Keratinocyte (primary cell): Measurements from ENCODE around the gene DNASE1L2. TPM values are rescaled to one million over a fixed set of nuclear protein-coding genes. Genes with fewer than 3 reads are reported as not detected.

Experiments
- DNase-seq: peaks from one replicate; pipeline ENCODE4 v3.0.0-alpha.2; 2011; ENCODE audit warnings: low read depth, missing footprints, low spot score
- FAIRE-seq: peaks from 2 replicates; lab custom pipeline; 2011; peaks lifted over from hg19 to GRCh38; lab: Jason Lieb, UNC
- H2AFZ ChIP-seq: 2 replicates; pipeline ENCODE4 v1.6.0; 2012; ENCODE audit warnings: low read length, control low read depth, inconsistent platforms; ENCODE audit not compliant: control insufficient read depth
- H3K27ac ChIP-seq: 2 replicates; pipeline ENCODE4 v1.5.1; 2011; ENCODE audit warnings: low read length; ENCODE audit not compliant: control insufficient read depth, insufficient read depth
- H3K27me3 ChIP-seq: 3 replicates; pipeline ENCODE4 v1.6.0; 2011; ENCODE audit warnings: low read length; ENCODE audit not compliant: control insufficient read depth, insufficient read depth; ENCODE audit errors: extremely low read depth
- H3K36me3 ChIP-seq, 2 experiments: 2 replicates in 1 of 2; 3 replicates in 1 of 2; pipeline ENCODE4 v1.5.1; 2011; ENCODE audit warnings: low read length in 2 of 2, mild to moderate bottlenecking in 1 of 2; ENCODE audit not compliant: control insufficient read depth in 2 of 2, insufficient read depth in 2 of 2; ENCODE audit errors: extremely low read depth in 1 of 2
- H3K4me1 ChIP-seq: 3 replicates; pipeline ENCODE4 v1.5.1; 2011; ENCODE audit warnings: low read length; ENCODE audit not compliant: control insufficient read depth, insufficient read depth; ENCODE audit errors: extremely low read depth
- H3K4me2 ChIP-seq: 3 replicates; pipeline ENCODE4 v1.6.0; 2011; ENCODE audit warnings: low read depth, low read length; ENCODE audit not compliant: control insufficient read depth, insufficient read depth; ENCODE audit errors: extremely low read depth
- H3K4me3 ChIP-seq, 3 experiments: fragments of 200-600 bp in 1 of 3; sonication (generic) in 1 of 3; 2 replicates in 2 of 3; 3 replicates in 1 of 3; pipeline ENCODE4 v1.5.1; 2011 to 2016; ENCODE audit warnings: low read length in 3 of 3, mild to moderate bottlenecking in 3 of 3, control low read depth in 2 of 3, inconsistent platforms in 1 of 3, low read depth in 1 of 3, mixed read lengths in 1 of 3, mixed run types in 1 of 3, moderate library complexity in 1 of 3; ENCODE audit not compliant: control insufficient read depth in 2 of 3, insufficient read depth in 2 of 3; ENCODE audit errors: extremely low read depth in 1 of 3
- H3K79me2 ChIP-seq: 2 replicates; pipeline ENCODE4 v1.6.0; 2012; ENCODE audit warnings: low read length; ENCODE audit not compliant: control insufficient read depth, insufficient read depth
- H3K9ac ChIP-seq: 3 replicates; pipeline ENCODE4 v1.6.0; 2011; ENCODE audit warnings: low read length; ENCODE audit not compliant: control insufficient read depth, insufficient read depth; ENCODE audit errors: extremely low read depth
- H3K9me1 ChIP-seq: 3 replicates; pipeline ENCODE4 v1.6.0; 2011; ENCODE audit warnings: low read length; ENCODE audit not compliant: control insufficient read depth, insufficient read depth; ENCODE audit errors: extremely low read depth
- H3K9me3 ChIP-seq: 2 replicates; pipeline ENCODE4 v1.5.1; 2012; ENCODE audit warnings: low read depth, low read length; ENCODE audit not compliant: control insufficient read depth
- H4K20me1 ChIP-seq: 3 replicates; pipeline ENCODE4 v1.6.0; 2011; ENCODE audit warnings: low read length; ENCODE audit not compliant: control insufficient read depth, insufficient read depth; ENCODE audit errors: extremely low read depth
- CTCF ChIP-seq, 3 experiments: IDR thresholded peaks in 1 of 3; conservative IDR thresholded peaks in 1 of 3; optimal IDR thresholded peaks in 1 of 3; 2 replicates in 2 of 3; 3 replicates in 1 of 3; pipeline versions ENCODE3 to v1.5.1; 2011; ENCODE audit warnings: low read length in 3 of 3, mild to moderate bottlenecking in 3 of 3, moderate library complexity in 2 of 3, control low read depth in 1 of 3, inconsistent platforms in 1 of 3; ENCODE audit not compliant: insufficient read depth in 2 of 3; ENCODE audit errors: extremely low read depth in 1 of 3
- dilution Hi-C: fragments of 300-500 bp; cut with MboI; formaldehyde crosslinking; loops from one replicate; pipeline ENCODE4 v1.7.0; 2020; ENCODE audit warnings: low sequenced_read_pairs; ENCODE audit not compliant: extremely low pct_ligation_motif_present
- polyA plus RNA-seq, 5 experiments: library from polyadenylated mRNA; depleted of rRNA in 3 of 5; stranded (reverse) in 3 of 5; stranded (forward) in 1 of 5; unstranded in 1 of 5; fragments of >200 nt; gene quantifications; 1 replicate in 1 of 5; 2 replicates in 3 of 5; 3 replicates in 1 of 5; pipeline versions ENCODE4 v1.2.1 to v1.2.3, GENCODE V29; 2011 to 2012; ENCODE audit warnings: missing spikeins in 2 of 5, low read depth in 1 of 5, low replicate concordance in 1 of 5

The DNASE1L2 gene
- polyA plus RNA-seq, 1 donor (not counting 4 experiments of a cell fraction or from before 2014, with no cell fraction given), result 0.31 TPM

GRCh38 chr16:2205967-2206313 is 30.3 kb upstream of the DNASE1L2 start:
- Histone ChIP-seq H3K4me3 (peak overlapping the region; percentile 73 to 95 (median 77)), H2AFZ (peak overlapping the region; percentile 7), H3K4me1 (peaks cover 9% of the 10 kb centered on the region), H3K27ac (peak overlapping the region; percentile 84), H3K9me3 (no peaks in the 10 kb centered on the region), H3K36me3 (peaks cover 12% of the 10 kb centered on the region in 2 experiments), H3K4me2 (peak overlapping the region; percentile 75), H3K79me2 (peaks cover 7% of the 10 kb centered on the region), H3K9ac (peak overlapping the region; percentile 93), H3K9me1 (no peaks in the 10 kb centered on the region), H3K27me3 (no peaks in the 10 kb centered on the region), H4K20me1 (no peaks in the 10 kb centered on the region)
- no peak for FAIRE-seq
- dilution Hi-C loops, result no loop called here
- no peak for TF ChIP-seq CTCF (optimal IDR thresholded peaks at IDR 0.05 in 1 of 3, IDR thresholded peaks at IDR 0.05 in 1 of 3, conservative IDR thresholded peaks at IDR 0.05 in 1 of 3; ENCODE audit: extremely low read depth in 1 of 3, insufficient read depth in 2 of 3, low read length in 3 of 3)
- DNase-seq, result no peak

GRCh38 chr16:2206420-2206779 is 29.8 kb upstream of the DNASE1L2 start:
- H3K4me3 ChIP-seq, result peak overlapping the region; percentile 73 to 95 (median 77)
- H3K27me3 ChIP-seq, result no peaks in the 10 kb centered on the region
- H3K9me3 ChIP-seq, result no peaks in the 10 kb centered on the region
- peaks cover 12% of the 10 kb centered on the region in 2 experiments for H3K36me3 ChIP-seq
- peak overlapping the region; percentile 75 for H3K4me2 ChIP-seq
- FAIRE-seq (no peak), DNase-seq (no peak)
- H3K27ac ChIP-seq, result no peak overlapping the region
- no peak overlapping the region for H2AFZ ChIP-seq
- dilution Hi-C loops, result no loop called here
- no peak for TF ChIP-seq CTCF (optimal IDR thresholded peaks at IDR 0.05 in 1 of 3, IDR thresholded peaks at IDR 0.05 in 1 of 3, conservative IDR thresholded peaks at IDR 0.05 in 1 of 3; ENCODE audit: extremely low read depth in 1 of 3, insufficient read depth in 2 of 3, low read length in 3 of 3)
- H3K79me2 ChIP-seq, result peaks cover 7% of the 10 kb centered on the region
- H3K9ac ChIP-seq, result peak overlapping the region; percentile 93
- H4K20me1 ChIP-seq, result no peaks in the 10 kb centered on the region
- H3K9me1 ChIP-seq, result no peaks in the 10 kb centered on the region
- H3K4me1 ChIP-seq, result peaks cover 9% of the 10 kb centered on the region
